Left kidney (tissue), 2 donors: ENCODE data around the gene KIF1B. TPM values are rescaled to one million over a fixed set of nuclear protein-coding genes. Genes with fewer than 3 reads are reported as not detected.
"Not testable (repeated sequence)": the region's sequence is repeated elsewhere in the genome, so short reads cannot be mapped to it uniquely, and the experiment has no call there.

Experiments
- DNase-seq: peaks from one replicate; pipeline ENCODE4 v3.0.0-alpha.2; 2013
- polyA plus RNA-seq: library from polyadenylated mRNA; unstranded; fragments of 120-200 nt; gene quantifications from one replicate; pipeline ENCODE4 v1.2.1, GENCODE V29; 2013; ENCODE audit not compliant: insufficient read length

KIF1B gene
- polyA plus RNA-seq, 1 donor = 55.5 TPM

DNA sequence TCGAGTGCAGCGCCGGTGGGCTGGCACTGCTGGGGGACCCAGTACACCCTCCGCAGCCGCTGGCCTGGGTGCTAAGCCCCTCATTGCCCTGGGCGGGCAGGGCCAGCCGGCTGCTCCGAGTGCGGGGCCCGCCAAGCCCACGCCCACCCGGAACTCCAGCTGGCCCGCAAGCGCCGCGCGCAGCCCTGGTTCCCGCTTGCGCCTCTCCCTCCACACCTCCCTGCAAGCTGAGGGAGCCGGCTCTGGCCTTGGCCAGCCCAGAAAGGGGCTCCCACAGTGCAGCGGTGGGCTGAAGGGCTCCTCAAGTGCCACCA, 216.1 kb downstream of the KIF1B start:
- not testable (repeated sequence) for DNase-seq

DNA sequence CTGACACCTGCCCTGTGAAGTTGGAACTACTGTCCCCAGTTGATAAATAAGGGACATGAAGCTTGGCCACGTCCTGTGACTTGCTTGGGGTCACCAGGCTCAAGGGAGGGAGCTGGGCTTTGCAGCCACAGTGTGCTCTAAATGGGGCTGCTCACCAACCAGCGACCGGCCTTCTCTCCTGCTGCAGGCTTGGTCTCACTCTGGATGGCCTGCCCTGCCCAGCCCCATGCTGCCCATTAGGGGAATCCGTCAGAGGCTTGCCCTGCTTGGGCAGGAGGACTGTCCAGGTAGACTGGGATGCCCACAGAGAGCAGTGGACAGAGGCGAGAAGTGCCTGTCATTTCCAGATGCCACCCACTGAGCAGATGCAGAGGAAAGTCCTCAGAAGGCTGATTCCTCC, 218.6 kb downstream of the KIF1B start:
- DNase-seq = no peak

DNA sequence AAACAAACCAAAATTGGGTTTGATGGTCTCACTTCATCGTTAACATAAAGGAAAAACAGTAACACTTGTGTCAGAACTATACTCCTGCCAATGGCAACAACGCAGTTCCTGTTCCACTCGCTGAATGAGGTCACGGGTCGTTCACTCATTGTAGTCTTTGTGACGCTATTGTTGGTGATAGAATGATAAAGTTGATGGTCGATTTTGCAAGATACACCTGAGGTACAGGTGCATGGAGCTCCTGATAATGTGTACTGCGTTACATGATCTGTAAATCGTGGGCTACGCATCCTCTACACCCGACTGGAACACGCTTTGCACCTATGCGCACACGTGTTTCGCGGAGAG, 219.5 kb downstream of the KIF1B start:
- no peak for DNase-seq

DNA sequence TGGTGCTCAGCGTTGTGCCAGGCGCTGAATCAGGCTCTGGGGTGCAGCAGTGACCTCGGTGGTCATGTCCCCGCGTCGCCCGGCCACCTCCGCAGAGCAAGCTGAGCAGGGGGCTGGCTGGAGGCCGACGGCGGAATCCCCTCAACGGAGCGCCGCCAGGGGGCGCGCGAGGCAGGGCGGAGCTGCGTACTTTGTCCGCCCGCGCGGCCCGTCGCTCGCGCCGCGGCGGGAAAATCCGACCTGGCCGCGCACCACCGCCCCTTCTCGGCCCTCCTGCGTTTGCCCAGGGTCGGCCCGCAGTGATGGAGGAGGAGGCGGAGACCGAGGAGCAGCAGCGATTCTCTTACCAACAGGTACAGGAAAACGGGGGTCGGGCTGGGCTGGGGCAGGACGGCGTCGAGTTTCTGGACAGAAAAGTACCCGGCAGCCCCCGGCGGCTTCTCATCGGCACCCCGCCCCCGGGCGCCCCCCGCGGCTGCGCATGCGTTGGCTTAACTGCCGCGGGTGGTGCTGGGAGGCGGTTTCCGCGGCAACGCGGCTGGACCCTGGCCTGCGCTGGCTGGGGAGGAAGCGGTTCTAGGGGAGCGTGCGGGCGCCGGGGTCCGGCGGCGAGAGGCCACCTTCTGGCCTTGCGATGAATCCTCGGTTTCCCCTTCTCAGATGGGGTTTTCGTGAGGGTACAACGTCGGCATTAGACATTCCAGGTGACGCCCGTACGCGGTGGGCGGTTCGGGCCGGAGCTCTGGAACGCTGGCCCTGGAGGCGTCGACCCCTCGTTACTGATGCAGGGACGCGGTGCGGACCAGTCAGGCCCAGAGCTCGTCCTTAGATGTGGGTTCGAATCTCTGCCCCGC, 220.1 kb downstream of the KIF1B start, which contains the start of gene CENPS:
Gene CENPS, plus strand, starts transcription at position 218 of the 854 bp plus-strand sequence. Its CDS starts 85 bp downstream, at position 303.
- DNase-seq = peak; percentile 93

Other genes starting within 250 kb of the KIF1B start
- gene RBP7, start 213.3 kb upstream of the KIF1B start, polyA plus RNA-seq = 15.3 TPM
- gene UBE4B, start 177.6 kb upstream of the KIF1B start, polyA plus RNA-seq = 61.1 TPM
- gene PGD, start 188.5 kb downstream of the KIF1B start, polyA plus RNA-seq = 188 TPM
- 35.7 TPM for gene CENPS, start 219.9 kb downstream of the KIF1B start, polyA plus RNA-seq
- gene CORT, start 239.5 kb downstream of the KIF1B start, polyA plus RNA-seq = 2.6 TPM